Measurements from ENCODE around the gene RNF114. TPM values are rescaled to one million over a fixed set of nuclear protein-coding genes. Genes with fewer than 3 reads are reported as not detected.

Gene RNF114
- total and polyA plus RNA-seq, 2 donors from 2014 or later, result 70.7 to 89.2 TPM

DNA sequence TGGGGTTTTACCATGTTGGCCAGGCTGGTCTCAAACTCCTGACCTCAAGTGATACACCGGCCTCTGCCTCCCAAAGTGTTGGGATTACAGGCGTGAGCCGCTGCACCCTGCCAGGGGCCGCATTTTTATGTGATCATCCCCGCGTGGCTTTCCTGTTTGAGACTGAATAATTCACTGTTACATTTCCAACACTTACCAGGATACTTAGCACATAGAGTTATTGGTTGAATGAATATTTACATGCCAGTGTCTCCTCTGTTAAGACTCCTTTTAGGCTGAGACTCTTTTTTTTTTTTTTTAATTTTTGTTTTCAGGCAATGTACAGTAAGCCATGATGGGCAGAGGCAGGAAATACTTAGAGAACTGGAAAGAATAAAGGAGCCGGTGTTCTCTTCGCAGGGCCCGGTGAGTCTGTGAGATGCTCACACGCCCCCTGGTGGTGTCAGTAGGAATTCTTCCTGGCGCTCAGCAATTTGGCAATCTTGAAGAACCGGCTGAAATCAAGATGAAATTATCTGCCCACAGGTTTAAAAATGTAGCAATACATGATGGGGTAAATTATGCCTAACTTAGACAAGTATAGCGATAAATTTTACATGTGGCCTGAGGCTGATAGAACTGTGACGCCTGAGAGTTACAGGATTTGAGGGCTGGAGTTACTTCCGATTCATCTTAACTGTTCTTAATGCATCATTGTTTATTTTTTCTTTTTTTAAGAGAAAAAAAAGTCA, 7.6 kb upstream of the RNF114 start:
- no peaks in the 10 kb centered on the region for H3K9me3 ChIP-seq (ENCODE audit: control insufficient read depth in 2 of 3, insufficient read depth in 1 of 3, low read length in 3 of 3)
- intact Hi-C loops (cut with DNase I), result no loop called here
- H3K4me3 ChIP-seq (ENCODE audit: low read length in 3 of 3), result no peak overlapping the region
- TF ChIP-seq, protein P1, sequence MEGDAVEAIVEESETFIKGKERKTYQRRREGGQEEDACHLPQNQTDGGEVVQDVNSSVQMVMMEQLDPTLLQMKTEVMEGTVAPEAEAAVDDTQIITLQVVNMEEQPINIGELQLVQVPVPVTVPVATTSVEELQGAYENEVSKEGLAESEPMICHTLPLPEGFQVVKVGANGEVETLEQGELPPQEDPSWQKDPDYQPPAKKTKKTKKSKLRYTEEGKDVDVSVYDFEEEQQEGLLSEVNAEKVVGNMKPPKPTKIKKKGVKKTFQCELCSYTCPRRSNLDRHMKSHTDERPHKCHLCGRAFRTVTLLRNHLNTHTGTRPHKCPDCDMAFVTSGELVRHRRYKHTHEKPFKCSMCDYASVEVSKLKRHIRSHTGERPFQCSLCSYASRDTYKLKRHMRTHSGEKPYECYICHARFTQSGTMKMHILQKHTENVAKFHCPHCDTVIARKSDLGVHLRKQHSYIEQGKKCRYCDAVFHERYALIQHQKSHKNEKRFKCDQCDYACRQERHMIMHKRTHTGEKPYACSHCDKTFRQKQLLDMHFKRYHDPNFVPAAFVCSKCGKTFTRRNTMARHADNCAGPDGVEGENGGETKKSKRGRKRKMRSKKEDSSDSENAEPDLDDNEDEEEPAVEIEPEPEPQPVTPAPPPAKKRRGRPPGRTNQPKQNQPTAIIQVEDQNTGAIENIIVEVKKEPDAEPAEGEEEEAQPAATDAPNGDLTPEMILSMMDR (IDR thresholded peaks at IDR 0.05; ENCODE audit: borderline replicate concordance, extremely low read depth, insufficient read depth), result peak; percentile 87
- H3K4me1 ChIP-seq (ENCODE audit: control insufficient read depth in 2 of 3, insufficient read depth in 2 of 3, low read depth in 1 of 3, low read length in 3 of 3), result no peaks in the 10 kb centered on the region
- FAIRE-seq (no peak), DNase-seq (peak; percentile 83 to 92 (median 87))
- H3K9ac ChIP-seq (ENCODE audit: low read length in 3 of 3), result no peak overlapping the region
- no peak overlapping the region for H3K27ac ChIP-seq (ENCODE audit: low read depth in 2 of 2, low read length in 2 of 2)
- no peaks in the 10 kb centered on the region for H3K36me3 ChIP-seq (ENCODE audit: control insufficient read depth in 2 of 3, insufficient read depth in 3 of 3, low read length in 3 of 3)
- H3K27me3 ChIP-seq (ENCODE audit: control insufficient read depth, insufficient read depth, low read length), result no peaks in the 10 kb centered on the region

DNA sequence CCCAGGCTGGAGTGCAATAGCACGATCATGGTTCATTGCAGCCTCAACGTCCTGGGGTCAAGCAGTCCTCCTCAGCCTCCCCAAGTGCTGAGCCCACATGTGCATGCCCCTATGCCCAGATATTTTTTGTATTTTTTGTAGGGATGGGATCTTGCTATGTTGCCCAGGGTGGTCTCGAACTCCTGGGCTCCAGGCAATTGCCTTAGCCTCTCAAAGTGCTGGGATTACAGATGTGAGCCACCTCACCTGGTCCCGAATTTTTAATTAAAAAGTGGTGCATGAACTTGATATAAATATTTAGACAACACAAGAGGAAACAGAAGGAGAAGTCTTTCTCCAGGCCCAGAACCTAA, 7.1 kb upstream of the RNF114 start:
- H3K27me3 ChIP-seq (ENCODE audit: control insufficient read depth, insufficient read depth, low read length), result no peaks in the 10 kb centered on the region
- H3K9me3 ChIP-seq (ENCODE audit: control insufficient read depth in 2 of 3, insufficient read depth in 1 of 3, low read length in 3 of 3), result no peaks in the 10 kb centered on the region
- TF ChIP-seq, protein P1 (IDR thresholded peaks at IDR 0.05; ENCODE audit: borderline replicate concordance, extremely low read depth, insufficient read depth), result no peak
- no peaks in the 10 kb centered on the region for H3K36me3 ChIP-seq (ENCODE audit: control insufficient read depth in 2 of 3, insufficient read depth in 3 of 3, low read length in 3 of 3)
- no peak overlapping the region for H3K4me3 ChIP-seq (ENCODE audit: low read length in 3 of 3)
- H3K27ac ChIP-seq (ENCODE audit: low read depth in 2 of 2, low read length in 2 of 2), result no peak overlapping the region
- intact Hi-C loops (cut with DNase I), result no loop called here
- FAIRE-seq (no peak), DNase-seq (no peak)
- H3K9ac ChIP-seq (ENCODE audit: low read length in 3 of 3), result no peak overlapping the region
- H3K4me1 ChIP-seq (ENCODE audit: control insufficient read depth in 2 of 3, insufficient read depth in 2 of 3, low read depth in 1 of 3, low read length in 3 of 3), result no peaks in the 10 kb centered on the region

DNA sequence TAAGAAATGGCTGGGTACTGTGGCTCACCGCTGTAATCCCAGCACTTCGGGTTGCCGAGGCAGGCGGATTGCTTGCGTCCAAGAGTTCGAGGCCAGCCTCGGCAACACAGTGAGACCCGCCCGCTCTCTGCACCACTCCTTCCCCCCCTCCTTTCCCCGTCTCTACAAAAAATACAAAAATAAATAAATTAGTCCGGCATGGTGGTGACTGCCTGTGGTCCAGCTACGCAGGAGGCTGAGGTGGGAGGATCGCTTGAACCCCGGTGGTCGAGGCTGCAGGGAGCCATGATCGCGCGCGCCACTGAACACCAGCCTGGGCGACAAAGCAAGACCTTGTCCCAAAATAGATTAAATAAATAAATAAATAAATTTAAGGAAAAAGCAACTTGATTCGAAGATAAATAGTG, 448 bp upstream of the RNF114 start:
- peaks cover 0 to 24% (median 7%) of the 10 kb centered on the region in 3 donors for H3K4me1 ChIP-seq (ENCODE audit: control insufficient read depth in 2 of 3, insufficient read depth in 2 of 3, low read depth in 1 of 3, low read length in 3 of 3)
- intact Hi-C loops (cut with DNase I), result no loop called here
- H3K9me3 ChIP-seq (ENCODE audit: control insufficient read depth in 2 of 3, insufficient read depth in 1 of 3, low read length in 3 of 3), result no peaks in the 10 kb centered on the region
- FAIRE-seq, result no peak
- DNase-seq, result peak in 1 of 5 donors; percentile 85
- H3K4me3 ChIP-seq (ENCODE audit: low read length in 3 of 3), result peak overlapping the region; percentile 60 to 98 (median 69)
- peaks cover 0 to 3% (median 0%) of the 10 kb centered on the region in 3 donors for H3K36me3 ChIP-seq (ENCODE audit: control insufficient read depth in 2 of 3, insufficient read depth in 3 of 3, low read length in 3 of 3)
- H3K27ac ChIP-seq (ENCODE audit: low read depth in 2 of 2, low read length in 2 of 2), result peak overlapping the region; percentile 51 to 78
- H3K27me3 ChIP-seq (ENCODE audit: control insufficient read depth, insufficient read depth, low read length), result no peaks in the 10 kb centered on the region
- peak overlapping the region; percentile 13 to 47 (median 46) for H3K9ac ChIP-seq (ENCODE audit: low read length in 3 of 3)
- TF ChIP-seq, protein P1 (IDR thresholded peaks at IDR 0.05; ENCODE audit: borderline replicate concordance, extremely low read depth, insufficient read depth), result no peak
